Neural cell (in vitro differentiated cells): ENCODE data around the gene MID1. TPM values are rescaled to one million over a fixed set of nuclear protein-coding genes. Genes with fewer than 3 reads are reported as not detected.

Experiments used
- H2AFZ ChIP-seq: fragments of 200-600, 300-800 bp; sonication (generic), shearing (Covaris generic); 2 replicates; pipeline ENCODE4 v1.6.0; 2014; ENCODE audit warnings: low read depth, mild to moderate bottlenecking, antibody characterized with exemption, low read length, moderate library complexity
- H3F3A ChIP-seq: fragments of 200-600 bp; shearing (Covaris generic); 2 replicates; pipeline ENCODE4 v1.6.1; 2016; ENCODE audit warnings: mild to moderate bottlenecking, moderate library complexity, mixed read lengths, antibody characterized with exemption, low read length; ENCODE audit not compliant: insufficient read depth, poor library complexity, severe bottlenecking
- H3K27ac ChIP-seq: fragments of 200-600, 300-800 bp; sonication (generic), shearing (Covaris generic); 2 replicates; pipeline ENCODE4 v1.5.1; 2014; ENCODE audit warnings: mild to moderate bottlenecking, low read length, moderate library complexity
- H3K27me3 ChIP-seq: fragments of 300-800, 200-600 bp; sonication (generic), shearing (Covaris generic); 2 replicates; pipeline ENCODE4 v1.6.0; 2014; ENCODE audit warnings: mild to moderate bottlenecking, low read depth, low read length, moderate library complexity; ENCODE audit not compliant: insufficient read depth
- H3K36me3 ChIP-seq: fragments of 300-800, 200-600 bp; sonication (generic), shearing (Covaris generic); 2 replicates; pipeline ENCODE4 v1.5.1; 2014; ENCODE audit warnings: mild to moderate bottlenecking, antibody characterized with exemption, low read length, moderate library complexity; ENCODE audit not compliant: insufficient read depth
- H3K4me2 ChIP-seq: fragments of 300-800, 200-600 bp; sonication (generic), shearing (Covaris generic); 2 replicates; pipeline ENCODE4 v1.6.0; 2014; ENCODE audit warnings: mild to moderate bottlenecking, low read length
- H3K4me3 ChIP-seq: fragments of 300-800, 200-600 bp; sonication (generic), shearing (Covaris generic); 2 replicates; pipeline ENCODE4 v1.5.1; 2014; ENCODE audit warnings: mild to moderate bottlenecking, low read length, moderate library complexity
- H3K79me2 ChIP-seq: fragments of 200-600 bp; shearing (Covaris generic); replicated peaks from 2 replicates; pipeline ENCODE4 v1.6.0; 2014; ENCODE audit warnings: mild to moderate bottlenecking, low read length, moderate library complexity; ENCODE audit not compliant: insufficient read depth
- H3K9ac ChIP-seq: fragments of 300-800, 200-600 bp; sonication (generic), shearing (Covaris generic); 2 replicates; pipeline ENCODE4 v1.6.1; 2016; ENCODE audit warnings: mild to moderate bottlenecking, low read length, mixed read lengths
- H3K9me2 ChIP-seq: fragments of 200-600 bp; shearing (Covaris generic); 2 replicates; pipeline ENCODE4 v1.6.1; 2016; ENCODE audit warnings: mild to moderate bottlenecking, low read length, mixed read lengths; ENCODE audit not compliant: insufficient read depth
- H3K9me3 ChIP-seq: fragments of 200-600, 300-800 bp; sonication (generic), shearing (Covaris generic); 2 replicates; pipeline ENCODE4 v1.6.1; 2016; ENCODE audit warnings: mild to moderate bottlenecking, mixed run types, low read length, moderate library complexity, mixed read lengths
- H4K20me1 ChIP-seq: fragments of 200-600 bp; shearing (Covaris generic); 2 replicates; pipeline ENCODE4 v1.6.1; 2016; ENCODE audit warnings: mild to moderate bottlenecking, mixed run types; ENCODE audit not compliant: insufficient read depth
- EP300 ChIP-seq: fragments of 450-650 bp; conservative IDR thresholded peaks from 2 replicates; pipeline ENCODE4 v1.6.1; 2014; ENCODE audit warnings: antibody characterized with exemption, mild to moderate bottlenecking, moderate library complexity; ENCODE audit not compliant: poor library complexity, severe bottlenecking
- EZH2 ChIP-seq: fragments of 200-600, 300-800 bp; shearing (Covaris generic), sonication (generic); IDR thresholded peaks from 2 replicates; pipeline ENCODE4 v1.6.1; 2014; ENCODE audit warnings: antibody characterized with exemption, low read length, borderline replicate concordance, mild to moderate bottlenecking; ENCODE audit not compliant: insufficient read depth, poor library complexity, severe bottlenecking
- MXI1 ChIP-seq: fragments of 450-650 bp; conservative IDR thresholded peaks from 2 replicates; pipeline ENCODE4 v1.6.1; 2014; ENCODE audit warnings: antibody characterized with exemption, mild to moderate bottlenecking; ENCODE audit not compliant: poor library complexity, severe bottlenecking
- POLR2AphosphoS5 ChIP-seq: IDR thresholded peaks from 2 replicates; pipeline ENCODE4 v1.6.1; 2012
- RAD21 ChIP-seq: fragments of 450-650 bp; conservative IDR thresholded peaks from 2 replicates; pipeline ENCODE4 v1.6.1; 2014; ENCODE audit warnings: antibody characterized with exemption, mild to moderate bottlenecking, moderate library complexity
- REST ChIP-seq: IDR thresholded peaks from 2 replicates; pipeline ENCODE4 v1.6.1; 2012; ENCODE audit warnings: borderline replicate concordance
- SMC3 ChIP-seq: fragments of 450-650 bp; conservative IDR thresholded peaks from 2 replicates; pipeline ENCODE4 v1.6.1; 2014; ENCODE audit warnings: antibody characterized with exemption, mild to moderate bottlenecking, moderate library complexity; ENCODE audit not compliant: poor library complexity
- TAF1 ChIP-seq: IDR thresholded peaks from 2 replicates; pipeline ENCODE4 v1.6.1; 2012; ENCODE audit warnings: low read depth
- polyA plus RNA-seq: library from polyadenylated mRNA; depleted of rRNA; stranded (reverse); fragments of >200 nt; gene quantifications from 2 replicates; pipeline ENCODE4 v1.2.3, GENCODE V29; 2014
- TF ChIP-seq, protein P1 (sequence below): fragments of 450-650 bp; IDR thresholded peaks from 2 replicates; pipeline ENCODE4 v1.5.1; 2014; ENCODE audit warnings: antibody characterized with exemption, mild to moderate bottlenecking, moderate library complexity; ENCODE audit not compliant: poor library complexity, severe bottlenecking

Gene MID1
- polyA plus RNA-seq, 1 donor from 2014 or later: 16.6 TPM

DNA sequence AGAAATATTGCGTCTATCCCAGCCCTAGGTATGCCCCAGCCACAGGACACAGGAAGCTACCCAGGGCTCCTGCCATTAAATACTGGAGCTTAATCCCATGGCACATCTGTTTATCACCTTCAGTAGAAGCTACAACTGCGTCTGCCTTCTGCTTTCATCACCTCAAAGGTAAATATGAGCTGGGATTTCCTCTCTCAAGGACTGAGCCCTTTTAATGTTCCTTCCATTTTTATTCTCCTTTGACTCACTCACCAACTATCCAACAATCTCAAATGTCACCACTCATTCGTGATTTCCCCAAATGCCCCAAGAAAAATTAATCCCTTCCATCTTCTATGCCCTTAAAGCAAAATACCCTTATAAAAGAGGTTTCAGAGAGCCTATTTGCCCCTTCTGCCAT, 1.8 kb upstream of the MID1 start:
- Histone ChIP-seq H3K27ac (no peak overlapping the region), H3K79me2 (peaks cover 18% of the 10 kb centered on the region), H3K27me3 (no peaks in the 10 kb centered on the region), H3K9me2 (no peaks in the 10 kb centered on the region), H3K9me3 (no peaks in the 10 kb centered on the region), H3K4me3 (no peak overlapping the region), H2AFZ (no peak overlapping the region), H3K4me2 (no peak overlapping the region), H3K9ac (no peak overlapping the region), H3K36me3 (no peaks in the 10 kb centered on the region), H4K20me1 (no peaks in the 10 kb centered on the region), H3F3A (no peaks in the 10 kb centered on the region)
- TF ChIP-seq MXI1: no peak
- TF ChIP-seq EZH2: no peak
- no peak for TF ChIP-seq REST
- TF ChIP-seq TAF1: no peak
- no peak for TF ChIP-seq POLR2AphosphoS5
- no peak for TF ChIP-seq SMC3
- TF ChIP-seq RAD21: no peak
- TF ChIP-seq, protein P1, sequence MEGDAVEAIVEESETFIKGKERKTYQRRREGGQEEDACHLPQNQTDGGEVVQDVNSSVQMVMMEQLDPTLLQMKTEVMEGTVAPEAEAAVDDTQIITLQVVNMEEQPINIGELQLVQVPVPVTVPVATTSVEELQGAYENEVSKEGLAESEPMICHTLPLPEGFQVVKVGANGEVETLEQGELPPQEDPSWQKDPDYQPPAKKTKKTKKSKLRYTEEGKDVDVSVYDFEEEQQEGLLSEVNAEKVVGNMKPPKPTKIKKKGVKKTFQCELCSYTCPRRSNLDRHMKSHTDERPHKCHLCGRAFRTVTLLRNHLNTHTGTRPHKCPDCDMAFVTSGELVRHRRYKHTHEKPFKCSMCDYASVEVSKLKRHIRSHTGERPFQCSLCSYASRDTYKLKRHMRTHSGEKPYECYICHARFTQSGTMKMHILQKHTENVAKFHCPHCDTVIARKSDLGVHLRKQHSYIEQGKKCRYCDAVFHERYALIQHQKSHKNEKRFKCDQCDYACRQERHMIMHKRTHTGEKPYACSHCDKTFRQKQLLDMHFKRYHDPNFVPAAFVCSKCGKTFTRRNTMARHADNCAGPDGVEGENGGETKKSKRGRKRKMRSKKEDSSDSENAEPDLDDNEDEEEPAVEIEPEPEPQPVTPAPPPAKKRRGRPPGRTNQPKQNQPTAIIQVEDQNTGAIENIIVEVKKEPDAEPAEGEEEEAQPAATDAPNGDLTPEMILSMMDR: no peak
- no peak for TF ChIP-seq EP300

DNA sequence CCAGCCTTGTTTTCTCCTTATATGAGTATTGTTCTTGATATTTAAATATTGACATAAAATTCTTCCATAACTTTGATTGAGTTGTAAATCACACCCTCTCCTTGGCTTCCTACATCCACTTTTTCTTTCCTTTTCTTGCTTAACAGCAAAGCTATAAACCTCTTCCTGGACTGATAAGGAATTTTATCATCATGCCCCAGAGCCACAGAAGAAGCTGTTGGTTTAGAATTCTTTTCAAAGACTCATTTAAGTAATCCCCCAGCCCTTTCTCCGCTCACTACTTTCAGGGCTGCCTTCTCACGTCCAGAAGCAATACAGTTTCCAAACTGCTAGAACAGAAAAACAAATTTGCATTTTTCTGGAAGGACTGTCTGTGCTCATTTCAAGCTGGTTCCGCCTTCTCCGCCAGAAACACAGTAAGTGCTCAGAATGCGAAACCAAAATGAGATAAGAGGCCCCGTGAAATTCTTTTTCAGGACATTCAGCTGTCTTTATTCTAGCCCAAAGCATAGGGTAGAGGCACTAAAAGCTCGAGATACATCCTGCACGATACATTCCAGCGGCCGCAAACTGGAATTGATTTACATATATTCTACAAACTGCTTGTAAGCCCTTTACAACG, 849 bp downstream of the MID1 start:
- H3K27ac ChIP-seq: peak overlapping the region; percentile 57
- H3K27me3 ChIP-seq: no peaks in the 10 kb centered on the region
- H3K79me2 ChIP-seq: peaks cover 37% of the 10 kb centered on the region
- H3K9me2 ChIP-seq: no peaks in the 10 kb centered on the region
- no peaks in the 10 kb centered on the region for H4K20me1 ChIP-seq
- H2AFZ ChIP-seq: no peak overlapping the region
- no peaks in the 10 kb centered on the region for H3K9me3 ChIP-seq
- peak overlapping the region; percentile 65 for H3K9ac ChIP-seq
- no peaks in the 10 kb centered on the region for H3F3A ChIP-seq
- TF ChIP-seq SMC3 (no peak), EP300 (no peak), EZH2 (no peak), RAD21 (no peak), TAF1 (no peak), REST (no peak), MXI1 (no peak), POLR2AphosphoS5 (no peak)
- TF ChIP-seq, protein P1: no peak
- H3K4me3 ChIP-seq: peak overlapping the region; percentile 76
- peak overlapping the region; percentile 48 for H3K4me2 ChIP-seq
- H3K36me3 ChIP-seq: no peaks in the 10 kb centered on the region
